Right atrium auricular region (tissue), 2 donors: ENCODE data around the gene SMYD3. TPM values are rescaled to one million over a fixed set of nuclear protein-coding genes. Genes with fewer than 3 reads are reported as not detected.

Source experiments
- DNase-seq: peaks from one replicate; pipeline ENCODE4 v3.0.0-alpha.2; 2019; ENCODE audit warnings: low spot score
- H3K27ac ChIP-seq, 2 donors: fragments of 200-600 bp; sonication (generic); 1 replicate in 1 of 2; 2 replicates in 1 of 2; pipeline ENCODE4 v1.5.1; 2016 to 2019
- H3K27me3 ChIP-seq, 2 donors: fragments of 200-600 bp; sonication (generic); one replicate each; pipeline versions ENCODE4 v1.5.1 to v1.6.0; 2017 to 2019
- H3K36me3 ChIP-seq: fragments of 200-600 bp; sonication (generic); one replicate; pipeline ENCODE4 v1.5.1; 2016
- H3K4me1 ChIP-seq, 2 donors: fragments of 200-600 bp; sonication (generic); one replicate each; pipeline versions ENCODE4 v1.5.1 to v1.6.0; 2017 to 2019
- H3K4me3 ChIP-seq, 2 donors: fragments of 200-600 bp; sonication (generic); 1 replicate in 1 of 2; 2 replicates in 1 of 2; pipeline ENCODE4 v1.5.1; 2017 to 2019; ENCODE audit warnings: mild to moderate bottlenecking in 1 of 2, moderate library complexity in 1 of 2
- H3K9me3 ChIP-seq, 2 donors: fragments of 200-600 bp; sonication (generic); one replicate each; pipeline ENCODE4 v1.5.1; 2019
- total RNA-seq, 2 donors: library from RNA; depleted of rRNA; stranded (reverse); fragments of >200 nt; gene quantifications; one replicate each; pipeline ENCODE4 v1.1.0, GENCODE V29; 2016
- TF ChIP-seq, protein P1 (sequence below), 2 donors: fragments of 200-600 bp; sonication (generic); IDR thresholded peaks; one replicate each; pipeline ENCODE4 v1.5.1; 2019; ENCODE audit warnings: antibody characterized with exemption in 2 of 2

The SMYD3 gene
- total RNA-seq, 2 donors from 2014 or later: 7.9 to 8.5 TPM

- DNase-seq: no peak
- Histone ChIP-seq H3K36me3 (no peaks in the 10 kb centered on the region), H3K4me1 (no peaks in the 10 kb centered on the region), H3K27ac (no peak overlapping the region), H3K4me3 (no peak overlapping the region), H3K9me3 (no peaks in the 10 kb centered on the region), H3K27me3 (no peaks in the 10 kb centered on the region)
- TF ChIP-seq, protein P1, sequence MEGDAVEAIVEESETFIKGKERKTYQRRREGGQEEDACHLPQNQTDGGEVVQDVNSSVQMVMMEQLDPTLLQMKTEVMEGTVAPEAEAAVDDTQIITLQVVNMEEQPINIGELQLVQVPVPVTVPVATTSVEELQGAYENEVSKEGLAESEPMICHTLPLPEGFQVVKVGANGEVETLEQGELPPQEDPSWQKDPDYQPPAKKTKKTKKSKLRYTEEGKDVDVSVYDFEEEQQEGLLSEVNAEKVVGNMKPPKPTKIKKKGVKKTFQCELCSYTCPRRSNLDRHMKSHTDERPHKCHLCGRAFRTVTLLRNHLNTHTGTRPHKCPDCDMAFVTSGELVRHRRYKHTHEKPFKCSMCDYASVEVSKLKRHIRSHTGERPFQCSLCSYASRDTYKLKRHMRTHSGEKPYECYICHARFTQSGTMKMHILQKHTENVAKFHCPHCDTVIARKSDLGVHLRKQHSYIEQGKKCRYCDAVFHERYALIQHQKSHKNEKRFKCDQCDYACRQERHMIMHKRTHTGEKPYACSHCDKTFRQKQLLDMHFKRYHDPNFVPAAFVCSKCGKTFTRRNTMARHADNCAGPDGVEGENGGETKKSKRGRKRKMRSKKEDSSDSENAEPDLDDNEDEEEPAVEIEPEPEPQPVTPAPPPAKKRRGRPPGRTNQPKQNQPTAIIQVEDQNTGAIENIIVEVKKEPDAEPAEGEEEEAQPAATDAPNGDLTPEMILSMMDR (IDR thresholded peaks at IDR 0.05): no peak
Measured at GRCh38 chr1:246245541-246245940, 261.5 kb downstream of the SMYD3 start.

DNA sequence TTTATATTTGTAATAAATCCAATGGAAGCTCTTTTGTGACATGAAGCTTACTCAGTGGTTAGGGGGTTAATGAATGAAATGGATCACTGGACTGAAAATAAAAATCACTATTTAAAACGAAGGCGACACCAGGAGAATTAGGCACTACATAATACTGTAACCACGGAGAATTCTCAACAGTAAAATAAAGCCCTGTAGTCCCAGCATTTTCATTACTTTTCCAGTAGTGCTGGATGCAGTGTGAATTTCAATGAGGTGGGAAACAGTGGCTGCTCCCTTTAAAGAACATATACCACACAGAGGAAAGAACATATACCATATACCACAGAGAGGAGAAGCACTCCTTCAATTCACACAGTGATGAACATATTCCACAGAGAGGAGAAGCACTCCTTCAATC is 275.0 kb downstream of the SMYD3 start:
- TF ChIP-seq, protein P1 (IDR thresholded peaks at IDR 0.05): no peak
- H3K4me3 ChIP-seq: no peak overlapping the region
- DNase-seq: no peak

GRCh38 chr1:246226041-246226440 is 281.0 kb downstream of the SMYD3 start:
- Histone ChIP-seq H3K4me1 (no peaks in the 10 kb centered on the region), H3K4me3 (no peak overlapping the region)

More for the DNA sequence above, 275.0 kb downstream of the SMYD3 start:
- Histone ChIP-seq H3K9me3 (no peaks in the 10 kb centered on the region), H3K27ac (no peak overlapping the region), H3K36me3 (no peaks in the 10 kb centered on the region), H3K27me3 (no peaks in the 10 kb centered on the region), H3K4me1 (no peaks in the 10 kb centered on the region)

GRCh38 chr1:246221485-246222255 is 285.4 kb downstream of the SMYD3 start:
- no peak for DNase-seq
- no peaks in the 10 kb centered on the region for H3K36me3 ChIP-seq

More at GRCh38 chr1:246226041-246226440, 281.0 kb downstream of the SMYD3 start:
- TF ChIP-seq, protein P1 (IDR thresholded peaks at IDR 0.05): no peak
- no peak overlapping the region for H3K27ac ChIP-seq
- no peaks in the 10 kb centered on the region for H3K27me3 ChIP-seq
- H3K9me3 ChIP-seq: no peaks in the 10 kb centered on the region
- no peaks in the 10 kb centered on the region for H3K36me3 ChIP-seq
- DNase-seq: no peak

GRCh38 chr1:246220495-246221065 is 286.5 kb downstream of the SMYD3 start:
- Histone ChIP-seq H3K9me3 (no peaks in the 10 kb centered on the region), H3K4me3 (no peak overlapping the region), H3K4me1 (no peaks in the 10 kb centered on the region), H3K27ac (no peak overlapping the region), H3K27me3 (no peaks in the 10 kb centered on the region), H3K36me3 (no peaks in the 10 kb centered on the region)
- TF ChIP-seq, protein P1 (IDR thresholded peaks at IDR 0.05): no peak
- no peak for DNase-seq

More at GRCh38 chr1:246221485-246222255, 285.4 kb downstream of the SMYD3 start:
- TF ChIP-seq, protein P1 (IDR thresholded peaks at IDR 0.05): no peak
- Histone ChIP-seq H3K4me3 (no peak overlapping the region), H3K27me3 (no peaks in the 10 kb centered on the region), H3K27ac (no peak overlapping the region), H3K9me3 (no peaks in the 10 kb centered on the region), H3K4me1 (no peaks in the 10 kb centered on the region)
